Trophoblast cell (in vitro differentiated cells and primary cell): Measurements from ENCODE around the gene ZZZ3.
A peak's percentile ranks its signal among the peaks of the same experiment; 100 is the strongest.
"Not testable (repeated sequence)": the region's sequence is repeated elsewhere in the genome, so short reads cannot be mapped to it uniquely, and the experiment has no call there.

Experiments
- DNase-seq, 2 donors: peaks; one replicate each; pipeline ENCODE4 v3.0.0-alpha.2; 2016
- H2AFZ ChIP-seq: 2 replicates; pipeline ENCODE4 v1.6.1; 2013; ENCODE audit warnings: low read length, moderate library complexity, mild to moderate bottlenecking; ENCODE audit not compliant: insufficient read depth, poor library complexity
- H2AK5ac ChIP-seq: 2 replicates; pipeline ENCODE4 v1.6.1; 2013; ENCODE audit warnings: mild to moderate bottlenecking, low read length
- H2BK120ac ChIP-seq: 2 replicates; pipeline ENCODE4 v1.6.1; 2013; ENCODE audit warnings: low read length, mild to moderate bottlenecking, moderate library complexity; ENCODE audit not compliant: insufficient read depth, poor library complexity
- H2BK12ac ChIP-seq: 2 replicates; pipeline ENCODE4 v1.6.1; 2013; ENCODE audit warnings: mild to moderate bottlenecking, low read length, moderate library complexity
- H2BK5ac ChIP-seq: 2 replicates; pipeline ENCODE4 v1.6.1; 2013; ENCODE audit warnings: low read length, low read depth, moderate library complexity, mild to moderate bottlenecking; ENCODE audit not compliant: poor library complexity
- H3K14ac ChIP-seq: 2 replicates; pipeline ENCODE4 v1.6.1; 2013; ENCODE audit warnings: mild to moderate bottlenecking, low read length
- H3K18ac ChIP-seq: 2 replicates; pipeline ENCODE4 v1.6.1; 2013; ENCODE audit warnings: mild to moderate bottlenecking, low read length
- H3K23ac ChIP-seq: 2 replicates; pipeline ENCODE4 v1.6.1; 2013; ENCODE audit warnings: low read length
- H3K27ac ChIP-seq: 2 replicates; pipeline ENCODE4 v1.5.1; 2013; ENCODE audit warnings: low read depth, mild to moderate bottlenecking, inconsistent platforms, low read length, moderate library complexity
- H3K27me3 ChIP-seq: 2 replicates; pipeline ENCODE4 v1.6.1; 2013; ENCODE audit warnings: inconsistent platforms, mild to moderate bottlenecking, low read length, moderate library complexity; ENCODE audit not compliant: insufficient read depth
- H3K36me3 ChIP-seq, 2 experiments: 1 replicate in 1 of 2; 2 replicates in 1 of 2; pipeline ENCODE4 v1.6.1; 2013; ENCODE audit warnings: low read length in 2 of 2, mild to moderate bottlenecking in 2 of 2, moderate library complexity in 1 of 2; ENCODE audit not compliant: insufficient read depth in 2 of 2, control insufficient read depth in 1 of 2
- H3K4ac ChIP-seq: 2 replicates; pipeline ENCODE4 v1.6.1; 2013; ENCODE audit warnings: low read depth, mild to moderate bottlenecking, low read length, moderate library complexity
- H3K4me1 ChIP-seq, 2 experiments: 1 replicate in 1 of 2; 2 replicates in 1 of 2; pipeline ENCODE4 v1.6.1; 2013; ENCODE audit warnings: low read length in 2 of 2, mild to moderate bottlenecking in 2 of 2, moderate library complexity in 1 of 2; ENCODE audit not compliant: insufficient read depth in 2 of 2, control insufficient read depth in 1 of 2
- H3K4me2 ChIP-seq: 2 replicates; pipeline ENCODE4 v1.6.1; 2013; ENCODE audit warnings: inconsistent platforms, mild to moderate bottlenecking, low read length, moderate library complexity
- H3K4me3 ChIP-seq: 2 replicates; pipeline ENCODE4 v1.5.1; 2013; ENCODE audit warnings: mild to moderate bottlenecking, low read depth, low read length, inconsistent platforms
- H3K79me1 ChIP-seq: one replicate; pipeline ENCODE4 v1.6.1; 2013; ENCODE audit warnings: low read length
- H3K79me2 ChIP-seq: 2 replicates; pipeline ENCODE4 v1.6.1; 2013; ENCODE audit warnings: low read length, mild to moderate bottlenecking; ENCODE audit not compliant: control insufficient read depth, insufficient read depth, poor library complexity
- H3K9ac ChIP-seq: 2 replicates; pipeline ENCODE4 v1.6.1; 2013; ENCODE audit warnings: mild to moderate bottlenecking, low read length
- H3K9me3 ChIP-seq: 2 replicates; pipeline ENCODE4 v1.6.1; 2013; ENCODE audit warnings: low read depth, mild to moderate bottlenecking, control low read depth, inconsistent platforms, low read length; ENCODE audit not compliant: insufficient read depth
- H4K12ac ChIP-seq: 2 replicates; pipeline ENCODE4 v1.6.1; 2013; ENCODE audit warnings: low read depth, mild to moderate bottlenecking, low read length, moderate library complexity
- H4K8ac ChIP-seq: 2 replicates; pipeline ENCODE4 v1.6.1; 2013; ENCODE audit warnings: low read depth, mild to moderate bottlenecking, low read length, moderate library complexity
- H4K91ac ChIP-seq: one replicate; pipeline ENCODE4 v1.6.1; 2013; ENCODE audit warnings: low read depth, mild to moderate bottlenecking, low read length, moderate library complexity
- WGBS: extraction: QIAGEN DNeasy Blood & Tissue Kit; methylation state at CpG from one replicate; pipeline ENCODE4 v1.1.7; 2013; ENCODE audit warnings: missing lambda C conversion rate; ENCODE audit not compliant: insufficient read length, insufficient coverage; ENCODE audit errors: extremely low coverage; 5-methylcytosine and 5-hydroxymethylcytosine counted together

ZZZ3 gene

GRCh38 chr1:77674807-77675206 is 7.7 kb downstream of the ZZZ3 start:
- H4K8ac ChIP-seq, H2BK120ac ChIP-seq, H3K79me2 ChIP-seq, H4K12ac ChIP-seq, H2BK12ac ChIP-seq, H3K4me2 ChIP-seq, DNase-seq, H3K27me3 ChIP-seq, H3K79me1 ChIP-seq, H3K14ac ChIP-seq, H3K4me1 ChIP-seq, H3K23ac ChIP-seq, H2AK5ac ChIP-seq, H3K36me3 ChIP-seq, H2AFZ ChIP-seq, H3K4me3 ChIP-seq, H3K9ac ChIP-seq, H3K9me3 ChIP-seq, H4K91ac ChIP-seq, H2BK5ac ChIP-seq, H3K27ac ChIP-seq, H3K18ac ChIP-seq: not testable (repeated sequence)
- H3K4ac ChIP-seq: peak overlapping the region; percentile 47
- WGBS: no CpG with 5 or more reads among the region's 3 CpGs

- H3K36me3 ChIP-seq: peaks cover 2 to 7% of the 10 kb centered on the region in 2 experiments
- H4K91ac ChIP-seq: no peak overlapping the region
- no peak overlapping the region for H3K27ac ChIP-seq
- no peak overlapping the region for H3K4me3 ChIP-seq
- H3K79me1 ChIP-seq: no peaks in the 10 kb centered on the region
- H3K14ac ChIP-seq: no peak overlapping the region
- no peak for DNase-seq
- H2BK12ac ChIP-seq: no peak overlapping the region
- no peak overlapping the region for H4K8ac ChIP-seq
- no peak overlapping the region for H3K4me2 ChIP-seq
- no peak overlapping the region for H3K9ac ChIP-seq
- no peak overlapping the region for H3K4ac ChIP-seq
- no peak overlapping the region for H2AK5ac ChIP-seq
- H2AFZ ChIP-seq: no peak overlapping the region
- WGBS: no CpG with 5 or more reads among the region's 1 CpG
- H2BK5ac ChIP-seq: no peak overlapping the region
- no peak overlapping the region for H2BK120ac ChIP-seq
- H3K27me3 ChIP-seq: no peaks in the 10 kb centered on the region
- H3K79me2 ChIP-seq: peaks cover 2% of the 10 kb centered on the region
- H3K9me3 ChIP-seq: no peaks in the 10 kb centered on the region
- no peak overlapping the region for H3K18ac ChIP-seq
- no peak overlapping the region for H3K23ac ChIP-seq
- no peak overlapping the region for H4K12ac ChIP-seq
- peaks cover 0 to 2% of the 10 kb centered on the region in 2 experiments for H3K4me1 ChIP-seq
Measured at GRCh38 chr1:77673716-77674355, 8.6 kb downstream of the ZZZ3 start.

- Histone ChIP-seq H4K91ac (no peak overlapping the region), H3K4me3 (peak overlapping the region; percentile 23), H2AK5ac (no peak overlapping the region), H3K9me3 (no peaks in the 10 kb centered on the region), H2AFZ (no peak overlapping the region), H3K9ac (no peak overlapping the region), H4K12ac (no peak overlapping the region), H3K14ac (no peak overlapping the region), H3K18ac (no peak overlapping the region), H3K79me2 (peaks cover 2% of the 10 kb centered on the region), H3K27ac (no peak overlapping the region), H3K79me1 (no peaks in the 10 kb centered on the region), H4K8ac (no peak overlapping the region), H2BK5ac (no peak overlapping the region), H2BK120ac (no peak overlapping the region), H2BK12ac (no peak overlapping the region), H3K4me2 (no peak overlapping the region), H3K4me1 (peaks cover 0 to 2% of the 10 kb centered on the region in 2 experiments), H3K36me3 (peaks cover 2 to 7% of the 10 kb centered on the region in 2 experiments), H3K27me3 (no peaks in the 10 kb centered on the region), H3K4ac (peak overlapping the region; percentile 79), H3K23ac (no peak overlapping the region)
- DNase-seq: no peak
- WGBS: no CpG with 5 or more reads among the region's 6 CpGs
Measured at GRCh38 chr1:77673030-77673429, 9.4 kb downstream of the ZZZ3 start.

GRCh38 chr1:77672374-77672773 is 10.1 kb downstream of the ZZZ3 start:
- WGBS: no CpG with 5 or more reads among the region's 2 CpGs
- no peaks in the 10 kb centered on the region for H3K79me1 ChIP-seq
- H3K79me2 ChIP-seq: peaks cover 2% of the 10 kb centered on the region

More at GRCh38 chr1:77672374-77672773, 10.1 kb downstream of the ZZZ3 start:
- H2BK5ac ChIP-seq: no peak overlapping the region
- H3K9me3 ChIP-seq: no peaks in the 10 kb centered on the region
- H3K4me3 ChIP-seq: no peak overlapping the region
- no peak overlapping the region for H2AFZ ChIP-seq
- H4K8ac ChIP-seq: no peak overlapping the region
- no peak overlapping the region for H3K27ac ChIP-seq
- no peak overlapping the region for H3K18ac ChIP-seq
- no peak overlapping the region for H2AK5ac ChIP-seq
- H3K4me2 ChIP-seq: no peak overlapping the region
- no peaks in the 10 kb centered on the region for H3K27me3 ChIP-seq
- DNase-seq: no peak
- H4K12ac ChIP-seq: no peak overlapping the region
- H3K36me3 ChIP-seq: peaks cover 2 to 7% of the 10 kb centered on the region in 2 experiments
- no peak overlapping the region for H2BK120ac ChIP-seq
- no peak overlapping the region for H2BK12ac ChIP-seq
- no peak overlapping the region for H3K9ac ChIP-seq
- H3K4me1 ChIP-seq: peaks cover 2 to 4% of the 10 kb centered on the region in 2 experiments
- H3K4ac ChIP-seq: no peak overlapping the region
- H3K23ac ChIP-seq: no peak overlapping the region
- no peak overlapping the region for H3K14ac ChIP-seq
- H4K91ac ChIP-seq: no peak overlapping the region
